Measurements from ENCODE around the gene COMT. TPM values are rescaled to one million over a fixed set of nuclear protein-coding genes. Genes with fewer than 3 reads are reported as not detected.

The COMT gene
- total RNA-seq, 2 experiments from 2014 or later: 90.8 to 112 TPM

DNA sequence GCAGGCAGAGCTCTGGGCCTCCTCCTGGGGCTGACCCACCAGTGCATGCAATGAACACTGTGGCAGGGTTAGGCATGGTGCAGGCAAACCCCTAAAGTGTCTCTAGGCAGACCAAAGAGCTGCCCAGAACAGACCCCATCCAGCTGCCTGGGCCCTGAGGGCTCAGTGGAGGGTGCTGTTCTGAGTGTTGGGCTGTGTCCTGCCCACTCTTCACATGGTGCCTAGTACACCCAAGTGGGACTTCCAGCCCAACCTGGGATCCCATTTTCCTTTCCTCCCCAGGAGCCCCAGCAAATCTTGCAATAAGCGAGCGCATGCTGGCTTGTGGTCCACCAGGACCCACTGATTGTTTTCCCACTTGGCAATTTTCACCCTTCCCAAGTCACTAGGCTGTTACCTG, 48.6 kb downstream of the COMT start:
- Histone ChIP-seq H3K79me2 (ENCODE audit: insufficient read depth, low read depth, low read length) (no peaks in the 10 kb centered on the region), H3K9me2 (ENCODE audit: insufficient read depth, low read length) (no peaks in the 10 kb centered on the region), H3K9me3 (ENCODE audit: low read length) (no peaks in the 10 kb centered on the region), H3K36me3 (ENCODE audit: insufficient read depth, low read length) (no peaks in the 10 kb centered on the region), H3K4me3 (ENCODE audit: low read depth, low read length, poor library complexity, severe bottlenecking) (no peak overlapping the region), H3K27ac (ENCODE audit: low read depth, low read length, poor library complexity, severe bottlenecking) (no peak overlapping the region), H3K4me1 (ENCODE audit: insufficient read depth, low read length, poor library complexity, severe bottlenecking) (peaks cover 8% of the 10 kb centered on the region), H2AFZ (ENCODE audit: low read length) (no peak overlapping the region), H3K4me2 (ENCODE audit: low read length) (no peak overlapping the region), H4K20me1 (ENCODE audit: insufficient read depth, low read length) (no peaks in the 10 kb centered on the region)
- intact Hi-C loops (cut with micrococcal nuclease; ENCODE audit: unreplicated experiment): no loop called here
- ChIA-PET POLR2A (no interaction called here), CTCF (ENCODE audit: unreplicated experiment) (no interaction called here)
- no TSS peak for BruUV-seq (replicated peaks)
- TF ChIP-seq EZH2phosphoT487 (IDR thresholded peaks at IDR 0.05; ENCODE audit: borderline replicate concordance, low read depth, low read length): no peak
- TF ChIP-seq, protein P1, sequence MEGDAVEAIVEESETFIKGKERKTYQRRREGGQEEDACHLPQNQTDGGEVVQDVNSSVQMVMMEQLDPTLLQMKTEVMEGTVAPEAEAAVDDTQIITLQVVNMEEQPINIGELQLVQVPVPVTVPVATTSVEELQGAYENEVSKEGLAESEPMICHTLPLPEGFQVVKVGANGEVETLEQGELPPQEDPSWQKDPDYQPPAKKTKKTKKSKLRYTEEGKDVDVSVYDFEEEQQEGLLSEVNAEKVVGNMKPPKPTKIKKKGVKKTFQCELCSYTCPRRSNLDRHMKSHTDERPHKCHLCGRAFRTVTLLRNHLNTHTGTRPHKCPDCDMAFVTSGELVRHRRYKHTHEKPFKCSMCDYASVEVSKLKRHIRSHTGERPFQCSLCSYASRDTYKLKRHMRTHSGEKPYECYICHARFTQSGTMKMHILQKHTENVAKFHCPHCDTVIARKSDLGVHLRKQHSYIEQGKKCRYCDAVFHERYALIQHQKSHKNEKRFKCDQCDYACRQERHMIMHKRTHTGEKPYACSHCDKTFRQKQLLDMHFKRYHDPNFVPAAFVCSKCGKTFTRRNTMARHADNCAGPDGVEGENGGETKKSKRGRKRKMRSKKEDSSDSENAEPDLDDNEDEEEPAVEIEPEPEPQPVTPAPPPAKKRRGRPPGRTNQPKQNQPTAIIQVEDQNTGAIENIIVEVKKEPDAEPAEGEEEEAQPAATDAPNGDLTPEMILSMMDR (conservative IDR thresholded peaks at IDR 0.05; ENCODE audit: low read length): no peak
- no peak for DNase-seq (ENCODE audit: low spot score)

DNA sequence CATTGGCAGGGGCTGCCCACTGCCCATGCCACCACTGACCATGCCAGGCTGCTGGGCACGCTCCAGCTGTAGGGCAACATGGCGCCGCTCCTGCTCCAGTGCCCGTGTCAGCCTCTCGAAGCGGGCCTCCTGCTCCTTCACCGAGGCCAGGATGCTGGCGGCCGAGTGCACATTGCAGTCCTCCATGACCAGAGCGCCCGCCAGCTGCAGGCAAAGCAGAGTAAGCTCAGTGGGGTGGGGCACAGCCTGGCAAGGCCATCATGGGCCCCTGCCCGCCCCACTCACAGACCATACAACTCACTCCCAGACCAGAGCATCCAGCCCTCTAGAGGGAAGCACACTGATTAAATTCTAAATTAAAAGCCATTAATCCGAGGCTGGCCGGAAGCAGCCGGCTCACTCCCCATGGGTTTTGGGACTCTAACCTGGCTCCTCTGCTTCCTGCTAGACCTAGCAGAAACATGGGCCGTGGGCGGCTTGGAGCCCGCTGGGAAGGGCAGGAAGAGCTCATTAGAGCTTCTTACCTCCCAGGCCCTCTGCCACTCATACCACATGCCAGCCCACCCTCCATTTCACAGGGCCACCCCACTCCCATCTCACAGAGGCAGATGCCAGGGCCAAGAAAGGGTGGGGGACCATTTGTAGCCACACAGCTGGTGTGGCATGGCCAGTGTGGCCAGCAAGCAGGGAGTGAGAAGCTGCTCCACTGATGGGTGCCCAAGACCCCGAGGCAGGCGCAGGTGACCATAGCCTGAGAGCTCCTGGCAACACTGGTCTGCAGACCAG, 49.2 kb downstream of the COMT start:
- Histone ChIP-seq H4K20me1 (ENCODE audit: insufficient read depth, low read length) (no peaks in the 10 kb centered on the region), H3K27ac (ENCODE audit: low read depth, low read length, poor library complexity, severe bottlenecking) (no peak overlapping the region), H3K4me1 (ENCODE audit: insufficient read depth, low read length, poor library complexity, severe bottlenecking) (peaks cover 8% of the 10 kb centered on the region), H2AFZ (ENCODE audit: low read length) (no peak overlapping the region), H3K9me2 (ENCODE audit: insufficient read depth, low read length) (no peaks in the 10 kb centered on the region), H3K4me2 (ENCODE audit: low read length) (no peak overlapping the region), H3K9me3 (ENCODE audit: low read length) (no peaks in the 10 kb centered on the region), H3K79me2 (ENCODE audit: insufficient read depth, low read depth, low read length) (no peaks in the 10 kb centered on the region), H3K4me3 (ENCODE audit: low read depth, low read length, poor library complexity, severe bottlenecking) (no peak overlapping the region), H3K36me3 (ENCODE audit: insufficient read depth, low read length) (no peaks in the 10 kb centered on the region)
- ChIA-PET POLR2A (no interaction called here), CTCF (ENCODE audit: unreplicated experiment) (no interaction called here)
- no peak for TF ChIP-seq EZH2phosphoT487 (IDR thresholded peaks at IDR 0.05; ENCODE audit: borderline replicate concordance, low read depth, low read length)
- TF ChIP-seq, protein P1 (conservative IDR thresholded peaks at IDR 0.05; ENCODE audit: low read length): no peak
- no peak for DNase-seq (ENCODE audit: low spot score)
- intact Hi-C loops (cut with micrococcal nuclease; ENCODE audit: unreplicated experiment): no loop called here
- no TSS peak for BruUV-seq (replicated peaks)

DNA sequence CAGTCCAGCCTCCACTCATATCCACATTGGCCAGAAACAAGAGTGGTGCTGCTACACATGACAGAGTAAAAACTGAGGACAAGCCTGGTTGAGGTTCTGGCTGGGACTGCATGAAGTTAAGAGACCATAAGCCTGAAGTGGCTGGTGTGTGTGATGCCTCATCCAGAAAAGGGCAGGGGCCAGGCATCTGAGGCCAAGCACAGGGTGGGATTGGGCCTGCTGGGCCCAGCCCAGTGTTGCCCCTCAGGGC, 49.7 kb downstream of the COMT start:
- Histone ChIP-seq H3K4me1 (ENCODE audit: insufficient read depth, low read length, poor library complexity, severe bottlenecking) (peaks cover 8% of the 10 kb centered on the region), H2AFZ (ENCODE audit: low read length) (no peak overlapping the region), H3K79me2 (ENCODE audit: insufficient read depth, low read depth, low read length) (no peaks in the 10 kb centered on the region), H3K4me2 (ENCODE audit: low read length) (no peak overlapping the region), H3K36me3 (ENCODE audit: insufficient read depth, low read length) (no peaks in the 10 kb centered on the region), H4K20me1 (ENCODE audit: insufficient read depth, low read length) (no peaks in the 10 kb centered on the region), H3K9me3 (ENCODE audit: low read length) (no peaks in the 10 kb centered on the region), H3K27ac (ENCODE audit: low read depth, low read length, poor library complexity, severe bottlenecking) (no peak overlapping the region), H3K9me2 (ENCODE audit: insufficient read depth, low read length) (no peaks in the 10 kb centered on the region), H3K4me3 (ENCODE audit: low read depth, low read length, poor library complexity, severe bottlenecking) (no peak overlapping the region)
- ChIA-PET CTCF (ENCODE audit: unreplicated experiment) (no interaction called here), POLR2A (no interaction called here)
- TF ChIP-seq EZH2phosphoT487 (IDR thresholded peaks at IDR 0.05; ENCODE audit: borderline replicate concordance, low read depth, low read length): no peak
- TF ChIP-seq, protein P1 (conservative IDR thresholded peaks at IDR 0.05; ENCODE audit: low read length): no peak
- intact Hi-C loops (cut with micrococcal nuclease; ENCODE audit: unreplicated experiment): no loop called here
- no TSS peak for BruUV-seq (replicated peaks)
- no peak for DNase-seq (ENCODE audit: low spot score)
